NOMO-1 treated with dmso at 0.1 percent for 144 hours (cell line): ENCODE data around the gene RBM47.

Experiments used
- DNase-seq: peaks from one replicate; lab custom pipeline; 2025; ENCODE audit not compliant: unreplicated experiment; lab: John Stamatoyannopoulos, UW

RBM47 gene

DNA sequence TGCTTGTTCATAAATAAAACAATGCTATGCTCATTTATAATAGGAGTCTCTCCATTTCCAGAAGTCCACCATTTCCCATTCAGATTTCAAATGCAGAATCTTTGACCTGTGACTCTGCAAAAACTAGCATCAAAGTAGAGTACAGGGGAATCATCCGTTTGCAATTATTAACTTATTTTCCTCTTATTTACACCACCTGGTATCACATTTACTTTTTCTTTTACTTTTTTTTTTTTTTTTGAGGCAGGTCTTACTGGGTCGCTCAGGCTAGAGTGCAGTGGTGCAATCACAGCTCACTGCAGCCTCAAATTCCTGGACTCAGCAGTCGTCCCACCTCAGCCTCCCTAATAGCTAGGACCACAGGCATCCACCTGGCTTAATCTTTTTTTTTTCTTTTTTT, 37.6 kb downstream of the RBM47 start:
- no peak for DNase-seq

DNA sequence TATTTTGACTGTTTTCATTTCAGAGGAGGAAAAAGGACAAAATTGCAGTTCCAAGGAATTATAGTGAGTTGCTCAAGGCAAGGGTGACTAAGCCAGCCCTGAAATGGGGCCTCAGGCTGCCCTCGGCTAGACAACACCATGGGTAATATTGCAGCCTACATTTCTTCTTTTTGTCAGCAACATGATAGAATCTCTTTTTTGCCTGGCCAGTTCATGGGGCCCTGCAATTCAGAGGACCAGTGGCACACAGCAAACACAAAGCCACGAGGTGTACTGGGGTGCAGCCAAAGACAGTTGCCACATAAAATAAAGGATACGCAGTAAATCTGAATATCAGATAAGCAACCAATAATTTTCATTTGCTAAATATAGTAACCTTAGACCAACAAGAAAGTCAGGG, 41.8 kb downstream of the RBM47 start:
- peak; percentile 30 for DNase-seq

DNA sequence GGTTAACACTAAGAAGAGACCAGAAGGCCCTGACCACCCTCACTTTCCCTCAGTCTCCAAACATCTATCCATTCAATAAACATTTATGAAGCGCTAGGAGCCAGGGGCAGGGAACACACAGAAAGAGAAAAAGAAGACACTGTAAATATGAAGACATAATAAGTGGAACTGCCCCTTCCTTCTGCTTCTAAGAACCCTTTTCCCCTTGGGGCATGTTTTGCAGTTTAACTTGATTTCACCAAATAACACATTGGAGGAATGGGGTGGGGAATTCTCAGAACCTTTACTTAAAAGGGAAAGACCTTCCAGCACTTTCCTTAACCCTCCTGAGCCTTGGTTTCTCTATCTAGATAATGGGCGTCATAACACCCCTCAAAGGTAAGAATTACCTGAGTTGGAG, 42.3 kb downstream of the RBM47 start:
- DNase-seq: no peak

DNA sequence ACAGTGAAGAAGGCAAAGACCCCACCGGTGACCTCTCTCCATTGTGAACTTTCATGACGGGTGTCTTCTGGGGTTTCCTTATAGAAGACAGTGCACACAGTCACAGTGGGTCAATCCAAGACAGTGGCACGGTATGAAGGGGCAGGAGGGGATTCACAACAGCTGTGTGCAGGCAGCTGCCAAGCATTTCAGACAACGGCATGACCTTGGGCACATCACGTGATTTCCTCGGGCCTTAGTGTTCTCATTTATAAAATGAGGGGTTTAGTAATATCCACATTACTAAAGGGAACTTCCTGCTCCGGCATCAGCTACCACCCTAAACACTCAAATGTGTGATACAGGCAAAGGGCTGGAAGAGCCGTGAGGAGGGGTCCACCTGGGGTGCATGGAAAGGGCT, 42.9 kb downstream of the RBM47 start:
- DNase-seq: peak; percentile 20

DNA sequence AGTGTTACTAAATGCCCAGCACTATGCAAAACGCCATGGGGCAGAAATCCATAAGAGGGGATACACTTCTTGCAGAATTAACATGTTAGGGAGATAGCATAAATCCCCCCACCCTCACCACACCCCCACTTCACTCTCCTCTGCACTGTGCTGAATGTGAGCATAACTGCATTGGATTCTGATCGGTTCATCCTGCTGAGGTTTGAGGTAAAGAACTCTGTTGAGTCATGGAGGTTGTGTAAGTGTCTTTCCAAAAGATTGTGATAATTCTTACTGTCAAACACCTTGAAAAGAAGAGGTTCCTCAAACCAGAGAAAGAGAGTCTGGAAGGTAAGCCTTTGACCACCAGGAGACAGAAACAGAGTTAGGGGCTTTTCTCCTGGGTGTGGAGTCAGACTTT, 43.6 kb downstream of the RBM47 start:
- no peak for DNase-seq

DNA sequence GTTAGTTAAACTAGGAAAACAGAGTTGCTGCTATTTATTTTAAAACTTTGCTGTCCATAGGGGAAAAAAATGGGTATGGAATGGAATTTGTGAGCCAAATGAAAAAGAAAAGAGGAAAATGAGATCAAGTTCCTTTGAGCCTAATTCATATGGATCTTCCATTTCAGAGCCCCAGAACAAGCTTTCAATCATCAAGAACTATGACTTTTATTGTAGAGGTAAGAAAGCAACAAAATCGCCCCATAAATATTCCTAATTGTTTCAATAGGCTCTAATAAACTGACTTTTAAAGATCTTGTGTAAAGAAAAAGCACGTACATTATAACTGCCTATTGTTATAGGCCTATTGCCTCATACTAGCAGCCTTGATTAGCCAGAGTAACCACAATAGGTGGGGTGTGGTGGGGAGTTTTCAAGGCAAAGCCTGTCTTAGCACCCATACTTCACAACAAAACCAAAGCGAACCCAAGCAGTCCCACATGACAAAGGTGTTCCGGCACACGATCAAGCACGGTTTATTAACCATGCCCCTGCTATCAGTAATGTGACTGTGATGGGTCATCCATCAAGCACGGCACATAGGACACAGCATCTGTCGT, 44.4 kb downstream of the RBM47 start:
- no peak for DNase-seq

DNA sequence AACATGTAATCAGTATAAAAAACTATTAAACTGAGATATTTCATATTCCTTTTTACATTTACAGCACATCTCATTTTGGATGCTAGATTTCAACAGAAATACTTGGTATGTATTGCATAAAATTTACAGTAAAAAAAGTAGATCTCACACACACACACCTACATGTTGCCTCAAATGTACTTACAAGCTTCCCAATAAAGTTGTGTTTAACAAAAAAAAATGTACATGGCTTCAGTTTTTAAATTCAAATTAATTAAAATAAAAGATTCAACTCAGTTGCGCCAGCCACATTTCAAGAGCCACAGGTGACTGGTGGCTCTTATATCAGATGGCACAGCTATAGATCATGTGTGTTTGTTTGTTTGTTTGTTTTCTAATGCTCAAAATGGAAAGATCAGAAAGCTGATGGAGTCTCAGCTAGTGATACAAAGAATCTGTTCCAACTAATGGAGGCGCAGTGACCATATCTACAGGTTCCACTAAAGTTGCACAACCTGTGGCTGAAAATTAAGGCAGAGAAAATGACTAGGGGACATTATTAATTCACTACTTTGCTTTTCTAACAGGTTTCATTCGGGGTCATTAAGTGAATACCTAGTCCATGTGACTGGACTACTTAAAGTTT, 45.0 kb downstream of the RBM47 start:
- no peak for DNase-seq

DNA sequence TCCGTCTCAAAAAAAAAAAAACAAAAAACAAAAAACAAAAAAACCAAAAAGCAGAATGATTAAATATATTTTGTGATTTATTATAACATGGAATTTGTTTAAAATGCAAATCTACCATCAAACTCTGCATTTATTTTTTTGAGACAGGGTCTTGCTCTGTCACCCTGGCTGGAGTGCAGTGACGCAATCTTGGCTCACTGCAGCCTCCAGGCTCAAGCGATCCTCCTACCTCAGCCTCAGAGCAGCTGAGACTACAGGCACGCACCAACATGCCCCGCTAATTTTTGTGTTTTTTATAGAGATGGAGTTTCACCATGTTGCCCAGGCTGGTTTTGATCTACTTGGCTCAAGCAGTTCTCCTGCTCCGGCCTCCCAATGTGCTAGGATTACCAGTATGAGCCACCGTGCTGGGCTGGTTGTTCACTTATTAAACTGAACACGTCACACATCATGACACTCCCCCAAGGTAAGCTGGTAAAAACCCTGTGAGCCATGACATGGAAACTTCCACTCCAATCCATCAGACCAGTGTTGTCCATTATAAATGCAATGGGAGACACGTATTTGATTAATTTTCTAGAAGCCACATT, 45.7 kb downstream of the RBM47 start:
- no peak for DNase-seq

DNA sequence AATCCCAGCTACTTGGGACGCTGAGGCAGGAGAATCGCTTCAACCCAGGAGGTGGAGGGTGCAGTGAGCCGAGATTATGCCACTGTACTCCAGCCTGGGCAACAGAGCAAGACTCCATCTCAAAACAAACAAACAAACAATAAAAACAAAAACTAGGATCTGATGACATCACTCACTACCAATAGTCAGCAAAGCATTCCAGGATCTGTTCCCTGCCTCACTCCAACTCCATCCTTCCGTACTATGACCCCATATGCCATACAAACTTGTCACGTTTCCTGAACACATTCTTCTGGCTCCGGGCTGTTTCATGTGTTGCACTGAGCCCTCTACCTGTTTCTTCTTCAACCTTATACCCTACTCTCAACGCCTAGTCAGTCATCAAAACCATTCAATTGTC, 47.3 kb downstream of the RBM47 start:
- no peak for DNase-seq

DNA sequence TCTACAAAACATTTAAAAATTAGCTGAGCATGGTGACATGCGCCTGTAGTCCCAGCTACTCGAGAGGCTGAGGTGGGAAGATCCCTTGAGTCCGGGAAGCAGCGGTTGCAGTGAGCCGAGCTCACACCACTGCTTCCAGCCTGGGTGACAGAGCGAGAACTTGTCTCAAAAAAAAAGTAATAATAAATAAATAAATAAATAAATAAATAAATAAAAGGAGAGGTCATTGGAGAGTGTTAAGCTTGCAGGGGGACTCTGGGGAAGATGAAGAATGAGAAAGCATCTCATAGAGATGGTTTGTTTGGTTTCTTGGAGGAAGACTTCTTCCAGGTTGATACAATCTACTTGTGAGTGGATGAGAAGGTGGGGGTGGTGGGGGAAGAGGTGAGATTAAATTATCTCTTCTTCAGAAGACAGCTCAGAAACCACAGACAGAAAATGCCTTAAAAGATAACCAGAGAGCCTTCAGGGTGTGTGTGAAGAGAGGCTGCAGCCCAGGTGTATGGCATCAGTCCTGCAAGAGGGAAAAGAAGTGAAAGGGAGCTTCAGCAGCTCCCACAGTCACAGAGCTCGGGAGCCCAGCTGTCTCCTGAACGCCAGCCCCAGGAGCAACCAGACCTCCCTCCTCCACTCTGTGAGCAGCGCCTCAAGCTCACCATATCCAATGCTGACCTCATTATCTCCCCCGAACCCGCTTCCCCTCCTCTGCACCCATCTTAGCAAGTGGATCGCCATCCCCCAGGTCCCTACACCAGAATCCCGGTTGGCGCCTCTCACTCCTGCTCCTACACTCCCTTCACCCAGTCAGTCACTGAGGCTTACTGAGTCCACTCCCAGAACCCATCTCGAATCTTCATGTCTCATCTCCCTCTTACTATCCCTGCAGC, 48.2 kb downstream of the RBM47 start:
- no peak for DNase-seq

DNA sequence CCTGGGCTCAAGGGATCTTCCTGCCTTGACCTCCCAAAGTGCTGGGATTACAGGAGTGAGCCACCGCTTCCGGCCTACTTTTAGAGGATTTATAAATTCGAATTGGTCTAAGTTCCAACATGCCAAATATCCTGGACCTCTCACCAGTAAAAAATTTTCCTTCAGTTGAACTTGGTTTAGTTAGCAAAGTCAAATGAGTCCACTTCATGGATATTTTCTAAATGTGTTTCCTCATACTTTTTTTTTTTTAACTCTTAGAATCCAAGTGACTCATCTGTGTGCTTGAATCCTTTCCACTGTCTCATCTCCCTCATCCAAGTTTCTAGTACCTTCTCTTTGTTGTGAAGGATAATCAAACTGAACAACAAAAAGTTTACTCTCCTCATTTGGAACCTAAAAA, 49.7 kb downstream of the RBM47 start:
- DNase-seq: no peak

DNA sequence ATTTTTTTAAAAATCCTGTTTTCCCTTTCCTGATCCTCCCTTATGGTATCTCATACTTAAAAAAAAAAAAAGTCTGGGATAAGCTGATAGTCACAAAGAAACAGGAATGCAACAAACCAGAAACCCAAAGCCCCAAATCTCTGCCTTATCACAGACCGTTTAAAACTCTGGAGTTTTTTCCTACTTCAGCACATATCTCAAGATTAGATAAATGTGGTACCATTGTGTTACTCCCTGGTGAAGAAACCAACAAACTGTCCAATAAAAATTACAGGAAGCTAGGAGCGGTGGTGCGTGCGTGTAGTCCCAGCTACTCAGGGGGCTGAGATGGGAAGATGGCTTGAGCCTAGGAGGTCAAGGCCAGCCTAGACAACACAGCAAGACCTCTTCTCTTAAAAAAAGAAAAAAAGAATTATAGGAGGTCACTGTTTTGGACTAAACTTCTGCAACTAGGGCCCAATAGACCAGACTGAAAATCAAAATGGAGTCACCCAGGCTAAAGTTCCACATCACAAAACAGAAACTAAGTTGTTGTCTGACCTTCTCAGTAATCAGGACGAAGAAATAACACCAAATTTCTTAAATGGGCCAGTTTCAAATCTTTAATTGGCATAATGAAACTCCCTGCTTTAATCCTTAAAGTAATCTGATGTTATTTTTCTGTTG, 51.9 kb downstream of the RBM47 start:
- no peak for DNase-seq

DNA sequence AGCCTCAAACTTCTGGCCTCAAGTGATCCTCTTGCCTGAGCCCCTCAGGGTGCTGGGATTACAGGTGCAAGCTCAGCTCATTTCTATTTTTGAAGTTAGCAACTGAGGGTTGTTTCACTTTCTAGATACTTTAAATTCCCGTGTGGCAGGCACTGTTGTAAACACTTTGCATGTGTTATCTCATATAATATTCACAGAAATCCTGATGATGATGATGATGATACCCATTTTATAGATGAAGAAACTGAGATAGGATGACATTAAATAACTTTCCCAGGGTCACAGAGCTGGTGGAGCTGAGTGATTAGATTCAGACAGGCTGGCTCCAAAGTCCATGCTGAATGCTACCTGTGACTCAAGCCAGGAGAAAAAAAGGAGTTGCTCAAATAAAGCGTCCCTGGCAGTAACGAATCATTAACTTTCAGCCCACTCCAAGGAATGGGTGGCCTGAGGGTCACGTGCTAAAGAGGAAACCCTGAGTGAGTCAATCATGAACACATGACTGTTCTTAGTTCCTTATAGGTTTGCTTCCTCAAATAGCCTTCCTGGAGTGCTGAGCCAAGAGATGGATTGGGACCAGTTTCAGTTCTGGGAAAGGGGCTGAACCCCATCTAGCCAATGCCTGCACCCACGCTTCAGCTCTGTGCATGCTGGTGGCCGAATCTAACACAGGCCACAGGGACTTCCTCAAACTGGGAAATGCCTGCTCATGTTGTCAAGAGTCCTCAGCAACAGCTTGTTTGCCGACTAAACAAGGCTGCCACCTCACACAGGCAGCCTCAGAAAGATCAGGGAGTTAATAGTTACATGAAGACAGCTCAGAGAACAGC, 52.8 kb downstream of the RBM47 start:
- DNase-seq: peak; percentile 89

DNA sequence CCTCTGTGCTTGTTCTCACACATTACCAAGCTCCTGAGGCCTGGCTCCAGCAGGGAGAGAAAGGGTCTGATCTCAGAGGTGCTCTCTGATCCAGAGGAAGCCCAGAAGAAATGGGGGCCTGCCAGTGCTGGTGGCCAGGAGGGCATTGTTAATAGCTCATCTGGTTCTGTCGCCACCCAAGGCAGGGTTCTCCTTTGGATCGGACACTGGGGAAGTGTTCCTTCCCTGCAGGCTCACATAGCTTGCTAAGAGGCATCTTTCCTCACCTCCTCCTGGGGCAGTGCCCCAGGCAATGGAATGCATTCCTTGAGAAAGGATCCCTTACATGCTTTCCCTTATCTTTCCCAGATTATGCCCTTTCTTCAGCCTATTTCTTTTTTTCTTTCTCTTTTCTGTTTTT, 53.8 kb downstream of the RBM47 start:
- DNase-seq: no peak

DNA sequence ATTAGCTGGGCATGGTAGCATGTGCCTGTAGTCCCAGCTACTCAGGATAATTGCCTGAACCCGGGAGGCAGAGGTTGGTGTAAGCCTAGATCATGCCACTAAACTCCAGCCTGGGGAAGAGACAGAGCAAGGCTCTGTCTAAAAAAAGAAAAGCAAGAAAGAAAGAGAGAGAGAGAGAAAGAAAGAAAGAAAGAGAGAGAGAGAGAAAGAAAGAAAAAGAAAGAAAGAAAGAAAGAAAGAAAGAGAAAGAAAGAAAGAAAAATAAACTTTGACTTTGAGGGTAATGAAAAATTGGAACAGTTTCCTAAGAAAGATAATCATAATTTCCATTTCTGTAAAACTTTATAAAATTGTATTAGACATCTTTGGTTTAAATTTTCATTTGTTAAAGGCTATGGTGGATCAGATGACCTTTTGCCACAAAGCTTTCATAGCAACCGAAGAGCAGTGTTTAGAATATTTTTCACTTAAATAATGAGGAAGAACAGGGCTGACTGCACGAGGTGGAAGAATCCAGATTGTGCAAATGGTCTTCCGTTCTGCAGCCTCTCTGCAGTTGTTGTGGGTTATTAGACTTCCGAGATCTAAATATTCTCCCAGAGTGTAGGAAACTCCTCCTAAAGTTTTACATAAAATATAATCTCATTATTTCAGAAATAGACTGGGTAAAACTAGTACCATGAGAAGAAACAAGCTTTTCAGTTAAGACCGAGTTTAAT, 55.9 kb downstream of the RBM47 start:
- peak; percentile 87 for DNase-seq

DNA sequence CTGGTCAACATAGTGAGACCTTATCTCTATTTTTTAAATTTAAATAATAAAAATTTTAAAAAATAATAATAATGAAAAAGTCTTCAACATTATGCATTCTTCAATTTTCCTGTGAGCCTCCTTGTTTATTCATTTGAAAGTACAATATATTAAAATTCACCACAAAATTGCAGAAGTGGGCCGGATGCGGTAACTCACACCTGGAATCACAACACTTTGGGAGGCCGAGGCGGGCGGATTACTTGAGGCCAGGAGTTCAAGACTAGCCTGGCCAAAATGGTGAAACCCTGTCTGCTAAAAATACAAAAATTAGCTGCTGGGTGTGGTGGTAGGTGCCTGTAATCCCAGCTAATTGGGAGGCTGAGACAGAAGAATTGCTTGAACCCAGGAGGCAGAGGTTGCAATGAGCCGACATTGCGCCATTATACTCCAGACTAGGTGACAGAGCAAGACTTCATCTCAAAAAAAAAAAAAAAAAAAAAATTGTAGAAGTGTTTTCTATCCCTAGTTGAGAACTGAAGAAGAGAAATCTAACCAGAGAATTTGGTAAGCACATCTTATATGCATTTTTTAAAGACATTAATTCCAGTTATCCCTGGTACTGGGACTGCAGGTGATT, 56.9 kb downstream of the RBM47 start:
- no peak for DNase-seq

DNA sequence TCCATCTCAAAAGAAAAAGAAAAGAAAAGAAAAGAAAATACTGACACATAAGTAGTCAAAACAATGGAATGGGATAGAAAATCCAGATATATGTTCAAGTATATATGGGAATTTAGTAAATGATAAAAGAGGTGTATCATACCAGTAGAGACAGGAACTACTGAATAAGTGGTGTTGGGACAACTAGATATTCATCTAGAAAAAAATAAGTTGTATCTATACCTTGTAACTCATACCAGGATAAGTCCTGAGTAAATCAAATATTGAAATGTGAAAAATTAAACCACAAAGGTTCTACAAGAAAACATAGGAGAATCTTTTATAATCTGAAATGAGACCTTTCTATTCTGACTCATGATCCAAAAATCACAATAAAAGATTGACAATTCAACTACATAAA, 58.5 kb downstream of the RBM47 start:
- no peak for DNase-seq

DNA sequence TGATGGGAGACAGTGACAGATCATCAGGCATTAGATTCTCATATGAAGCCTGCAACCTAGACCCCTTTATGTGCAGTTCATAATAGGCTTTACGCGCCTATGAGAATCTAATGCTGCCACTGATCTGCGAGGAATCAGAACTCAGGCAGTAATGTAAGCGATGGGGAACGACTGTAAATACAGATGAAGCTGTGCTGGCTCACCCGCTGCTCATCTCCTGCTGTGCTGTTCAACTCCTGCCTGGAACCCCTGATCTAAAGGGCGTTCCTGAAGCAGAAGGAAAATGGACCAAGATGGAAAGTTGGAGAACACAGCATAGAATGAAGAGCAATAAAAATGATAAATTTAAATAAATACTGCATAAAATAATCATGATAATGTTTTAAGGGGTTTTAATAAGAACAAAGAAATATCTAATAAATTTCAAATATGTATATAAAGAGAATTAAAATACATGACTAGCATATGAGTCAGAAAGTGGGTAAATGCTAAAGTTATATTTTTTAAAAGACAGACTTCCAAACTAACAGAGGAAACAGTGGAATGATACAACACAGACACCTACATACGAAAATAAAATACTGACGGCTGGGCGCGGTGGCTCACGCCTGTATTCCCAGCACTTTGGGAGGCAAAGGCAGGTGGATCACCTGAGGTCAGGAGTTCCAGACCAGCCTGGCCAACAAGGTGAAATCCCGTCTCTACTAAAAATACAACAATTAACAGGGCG, 59.2 kb downstream of the RBM47 start:
- DNase-seq: no peak
